Spleen (tissue), 11 donors: Measurements from ENCODE around the gene DXO. TPM values are rescaled to one million over a fixed set of nuclear protein-coding genes. Genes with fewer than 3 reads are reported as not detected.
A peak's percentile ranks its signal among the peaks of the same experiment; 100 is the strongest.

ENCODE experiments used
- DNase-seq: peaks from one replicate; pipeline ENCODE4 v3.0.0-alpha.2; 2020
- H3K27ac ChIP-seq, 8 donors: fragments of 200-600 bp; sonication (generic) in 7 of 8; 1 replicate in 4 of 8; 2 replicates in 4 of 8; pipeline versions ENCODE4 v1.5.0 to v1.8.0; 2016 to 2021; ENCODE audit warnings: inconsistent platforms in 4 of 8, mild to moderate bottlenecking in 4 of 8, moderate library complexity in 1 of 8
- H3K27me3 ChIP-seq, 7 donors: fragments of 200-600 bp; sonication (generic) in 6 of 7; replicated peaks in 1 of 7; 1 replicate in 4 of 7; 2 replicates in 3 of 7; pipeline versions ENCODE4 v1.5.0 to v1.8.0; 2016 to 2021; ENCODE audit warnings: inconsistent platforms in 3 of 7, mild to moderate bottlenecking in 1 of 7
- H3K36me3 ChIP-seq, 6 donors: fragments of 200-600 bp; sonication (generic) in 5 of 6; 1 replicate in 4 of 6; 2 replicates in 2 of 6; pipeline versions ENCODE4 v1.5.0 to v1.8.0; 2016 to 2021; ENCODE audit warnings: inconsistent platforms in 2 of 6
- H3K4me1 ChIP-seq, 6 donors: fragments of 200-600 bp; sonication (generic) in 5 of 6; 1 replicate in 3 of 6; 2 replicates in 3 of 6; pipeline versions ENCODE4 v1.5.0 to v1.8.0; 2016 to 2021; ENCODE audit warnings: inconsistent platforms in 3 of 6
- H3K4me3 ChIP-seq, 8 donors: fragments of 200-600 bp; sonication (generic) in 7 of 8; 1 replicate in 4 of 8; 2 replicates in 4 of 8; pipeline versions ENCODE4 v1.5.0 to v1.8.0; 2016 to 2021; ENCODE audit warnings: inconsistent platforms in 4 of 8, mild to moderate bottlenecking in 4 of 8, moderate library complexity in 2 of 8
- H3K9me3 ChIP-seq, 8 donors: fragments of 200-600 bp; sonication (generic) in 7 of 8; 1 replicate in 4 of 8; 2 replicates in 4 of 8; pipeline versions ENCODE4 v1.5.0 to v1.8.0; 2016 to 2021; ENCODE audit warnings: inconsistent platforms in 4 of 8
- CTCF ChIP-seq, 11 experiments: fragments of 200-600 bp in 7 of 11; fragments of 450-650 bp in 4 of 11; sonication (generic) in 4 of 11; IDR thresholded peaks in 8 of 11; conservative IDR thresholded peaks in 3 of 11; 1 replicate in 7 of 11; 2 replicates in 4 of 11; pipeline versions ENCODE4 v1.4.0 to v1.8.0; 2016 to 2021; ENCODE audit warnings: antibody characterized with exemption in 11 of 11, inconsistent platforms in 4 of 11, mild to moderate bottlenecking in 1 of 11
- POLR2A ChIP-seq, 3 donors: fragments of 450-650 bp; IDR thresholded peaks; one replicate each; pipeline ENCODE4 v1.5.1; 2017; ENCODE audit warnings: antibody characterized with exemption in 3 of 3, mild to moderate bottlenecking in 1 of 3
- POLR2AphosphoS5 ChIP-seq, 3 donors: sonication (generic); formaldehyde crosslinking; IDR thresholded peaks; one replicate each; pipeline ENCODE4 v1.5.1; 2017; ENCODE audit warnings: antibody characterized with exemption in 3 of 3
- WGBS, 5 donors: extraction: QIAGEN DNeasy Blood & Tissue Kit in 3 of 5; methylation state at CpG; one replicate each; pipeline versions ENCODE4 v1.1.5 to v1.1.7; 2013 to 2018; 5-methylcytosine and 5-hydroxymethylcytosine counted together
- intact Hi-C: fragments of 100-400 bp; cut with DNase I; formaldehyde crosslinking; loops from one replicate; pipeline ENCODE4 v1.15.0; 2023; ENCODE audit warnings: low total_unique reads
- polyA plus RNA-seq, 3 donors: library from polyadenylated mRNA; stranded (reverse); fragments of 200-250 nt; gene quantifications; one replicate each; pipeline ENCODE4 v1.2.1, GENCODE V29; 2013
- total RNA-seq, 7 donors: library from RNA; depleted of rRNA in 3 of 7; stranded (reverse); fragments of >200 nt in 3 of 7; fragmentation: NEBNext Ultra II Directional in 4 of 7; extraction: Animal tissue kit (Norgen Biotek cat#: 25700) in 4 of 7; gene quantifications; one replicate each; pipeline versions ENCODE4 v1.1.0 to v1.2.1, GENCODE V29; 2016 to 2021
- donor health status: healthy with polysubstance abuse.
- donor health status: DM: no; HTN: no; CAD: no; lungs with moderate emphysema.
- donor health status: DM: no; HTN: no; CAD: no.
- donor health status: Bipolar disorder and iron deficiency.
- donor health status: healthy.
- donor health status: DM: no; HTN: no; CAD: no.
- donor health status: DM: yes; HTN: yes; CAD: no.

The DXO gene
- total and polyA plus RNA-seq, 10 donors, result 19.1 to 34.3 (median 26.3) TPM

GRCh38 chr6:31945154-31945506, 26.8 kb downstream of the DXO start:
- no peaks in the 10 kb centered on the region for H3K9me3 ChIP-seq
- 72 to 88% (median 82%) methylated on average over 9 of the region's 9 CpGs for WGBS, 5 donors
- no peak for TF ChIP-seq POLR2A (IDR thresholded peaks at IDR 0.05)
- no peak for TF ChIP-seq CTCF (IDR thresholded peaks at IDR 0.05 in 8 of 11, conservative IDR thresholded peaks at IDR 0.05 in 3 of 11)
- no peak for TF ChIP-seq POLR2AphosphoS5 (IDR thresholded peaks at IDR 0.05)
- peaks cover 0 to 36% (median 0%) of the 10 kb centered on the region in 7 donors for H3K27me3 ChIP-seq
- peak overlapping the region in 1 of 8 donors; percentile 6 for H3K4me3 ChIP-seq
- H3K36me3 ChIP-seq, result peaks cover 0 to 52% (median 2%) of the 10 kb centered on the region in 6 donors
- H3K27ac ChIP-seq, result peak overlapping the region in 7 of 8 donors; percentile 57 to 79 (median 67)
- intact Hi-C loops, result no loop called here
- peak; percentile 35 for DNase-seq
- peaks cover 0 to 19% (median 0%) of the 10 kb centered on the region in 6 donors for H3K4me1 ChIP-seq

- no peak overlapping the region for H3K4me3 ChIP-seq
- H3K36me3 ChIP-seq, result peaks cover 0 to 59% (median 2%) of the 10 kb centered on the region in 6 donors
- H3K27me3 ChIP-seq, result peaks cover 0 to 36% (median 0%) of the 10 kb centered on the region in 7 donors
- 80 to 94% (median 87%) methylated on average over 3 of the region's 3 CpGs for WGBS, 5 donors
- DNase-seq, result peak; percentile 52
- no peak overlapping the region for H3K27ac ChIP-seq
- no peaks in the 10 kb centered on the region for H3K9me3 ChIP-seq
- TF ChIP-seq POLR2A (IDR thresholded peaks at IDR 0.05) (no peak), CTCF (IDR thresholded peaks at IDR 0.05 in 8 of 11, conservative IDR thresholded peaks at IDR 0.05 in 3 of 11) (no peak), POLR2AphosphoS5 (IDR thresholded peaks at IDR 0.05) (no peak)
- intact Hi-C loops, result no loop called here
- H3K4me1 ChIP-seq, result peaks cover 0 to 19% (median 0%) of the 10 kb centered on the region in 6 donors
These were observed 28.2 kb downstream of the DXO start for GRCh38 chr6:31943742-31944141.

- H3K4me3 ChIP-seq, result no peak overlapping the region
- TF ChIP-seq POLR2A (IDR thresholded peaks at IDR 0.05) (no peak), POLR2AphosphoS5 (IDR thresholded peaks at IDR 0.05) (no peak), CTCF (IDR thresholded peaks at IDR 0.05 in 8 of 11, conservative IDR thresholded peaks at IDR 0.05 in 3 of 11) (no peak)
- intact Hi-C loops, result no loop called here
- no peaks in the 10 kb centered on the region for H3K9me3 ChIP-seq
- H3K4me1 ChIP-seq, result peaks cover 0 to 7% (median 0%) of the 10 kb centered on the region in 6 donors
- no peak overlapping the region for H3K27ac ChIP-seq
- 9 to 20% (median 13%) methylated on average over 6 of the region's 6 CpGs for WGBS, 5 donors
- H3K36me3 ChIP-seq, result peaks cover 0 to 64% (median 2%) of the 10 kb centered on the region in 6 donors
- DNase-seq, result peak; percentile 9
- H3K27me3 ChIP-seq, result peaks cover 0 to 32% (median 0%) of the 10 kb centered on the region in 7 donors
These were observed 31.7 kb downstream of the DXO start for GRCh38 chr6:31940256-31940664.

- H3K4me1 ChIP-seq, result no peaks in the 10 kb centered on the region
- peak; percentile 29 for DNase-seq
- no peaks in the 10 kb centered on the region for H3K9me3 ChIP-seq
- TF ChIP-seq POLR2AphosphoS5 (IDR thresholded peaks at IDR 0.05), result no peak
- no peak for TF ChIP-seq CTCF (IDR thresholded peaks at IDR 0.05 in 8 of 11, conservative IDR thresholded peaks at IDR 0.05 in 3 of 11)
- TF ChIP-seq POLR2A (IDR thresholded peaks at IDR 0.05), result no peak
- 79 to 87% (median 85%) methylated on average over 9 of the region's 9 CpGs for WGBS, 5 donors
- no peak overlapping the region for H3K27ac ChIP-seq
- H3K36me3 ChIP-seq, result peaks cover 0 to 45% (median 0%) of the 10 kb centered on the region in 6 donors
- no peak overlapping the region for H3K4me3 ChIP-seq
- intact Hi-C loops, result no loop called here
- no peaks in the 10 kb centered on the region for H3K27me3 ChIP-seq
These were observed 36.1 kb downstream of the DXO start for GRCh38 chr6:31935823-31936222.
